ES-I3 (cell line): Measurements from ENCODE around the gene FBXO5.
A peak's percentile ranks its signal among the peaks of the same experiment; 100 is the strongest.
"Not testable (repeated sequence)": the region's sequence is repeated elsewhere in the genome, so short reads cannot be mapped to it uniquely, and the experiment has no call there.

Experiments used
- H3K36me3 ChIP-seq: 2 replicates; pipeline ENCODE4 v1.6.1; 2013; ENCODE audit warnings: mild to moderate bottlenecking, low read length, control low read depth, moderate library complexity; ENCODE audit not compliant: insufficient read depth
- H3K4me1 ChIP-seq: 2 replicates; pipeline ENCODE4 v1.6.1; 2013; ENCODE audit warnings: mild to moderate bottlenecking, control low read depth, low read length; ENCODE audit not compliant: insufficient read depth
- H3K9ac ChIP-seq: 2 replicates; pipeline ENCODE4 v1.6.1; 2013; ENCODE audit warnings: low read depth, mild to moderate bottlenecking, low read length, moderate library complexity
- H3K9me3 ChIP-seq: 2 replicates; pipeline ENCODE4 v1.6.1; 2013; ENCODE audit warnings: mild to moderate bottlenecking, low read length, moderate library complexity; ENCODE audit not compliant: control insufficient read depth, insufficient read depth

The FBXO5 gene

DNA sequence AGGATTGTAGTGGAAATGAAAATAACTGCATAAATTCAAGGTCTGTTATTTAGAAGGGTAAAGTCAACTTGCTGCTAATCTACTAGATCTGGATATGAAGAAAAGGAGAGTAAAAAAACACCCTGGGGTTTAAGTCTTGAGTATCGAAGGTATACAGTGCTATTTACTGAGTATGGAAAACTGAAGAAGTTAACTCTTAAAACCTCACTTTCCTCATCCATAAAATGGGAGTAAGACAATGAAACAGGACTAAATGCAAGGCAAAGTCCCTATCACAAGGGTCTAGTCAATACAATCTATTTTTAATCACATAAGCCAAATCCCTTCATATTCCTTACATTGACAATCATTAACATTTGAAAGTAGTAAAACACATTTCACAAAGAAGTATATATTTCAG is 2.2 kb downstream of the FBXO5 start:
- peaks cover 5% of the 10 kb centered on the region for H3K36me3 ChIP-seq
- H3K9ac ChIP-seq = peak overlapping the region; percentile 78; the same call in 1 of the 2 replicates
- peaks cover 24% of the 10 kb centered on the region for H3K4me1 ChIP-seq
- no peaks in the 10 kb centered on the region for H3K9me3 ChIP-seq

DNA sequence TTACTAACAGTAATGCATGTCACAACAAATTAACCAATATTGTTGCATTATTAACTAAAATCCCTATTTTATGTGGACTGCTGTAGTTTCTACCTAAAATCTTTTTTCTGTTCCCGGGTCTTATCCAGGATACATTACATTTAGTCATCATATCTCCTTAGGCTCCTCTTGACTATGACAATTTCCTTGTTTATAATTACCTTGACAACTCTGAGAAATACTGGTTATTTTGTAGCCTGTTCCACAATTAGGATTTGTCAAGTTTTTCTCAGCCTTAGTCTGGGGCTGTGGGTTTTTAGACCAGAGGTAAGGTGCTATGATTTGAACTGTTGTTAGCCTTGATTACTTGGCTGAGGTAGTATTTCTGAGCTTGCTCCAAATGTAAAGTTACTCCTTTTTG is 3.7 kb downstream of the FBXO5 start:
- no peaks in the 10 kb centered on the region for H3K9me3 ChIP-seq
- peaks cover 18% of the 10 kb centered on the region for H3K4me1 ChIP-seq
- H3K9ac ChIP-seq = no peak overlapping the region
- peaks cover 16% of the 10 kb centered on the region for H3K36me3 ChIP-seq

GRCh38 chr6:152978058-152978457 is 4.8 kb downstream of the FBXO5 start:
- Histone ChIP-seq H3K4me1 (peaks cover 18% of the 10 kb centered on the region), H3K36me3 (peaks cover 26% of the 10 kb centered on the region), H3K9me3 (no peaks in the 10 kb centered on the region), H3K9ac (no peak overlapping the region)

DNA sequence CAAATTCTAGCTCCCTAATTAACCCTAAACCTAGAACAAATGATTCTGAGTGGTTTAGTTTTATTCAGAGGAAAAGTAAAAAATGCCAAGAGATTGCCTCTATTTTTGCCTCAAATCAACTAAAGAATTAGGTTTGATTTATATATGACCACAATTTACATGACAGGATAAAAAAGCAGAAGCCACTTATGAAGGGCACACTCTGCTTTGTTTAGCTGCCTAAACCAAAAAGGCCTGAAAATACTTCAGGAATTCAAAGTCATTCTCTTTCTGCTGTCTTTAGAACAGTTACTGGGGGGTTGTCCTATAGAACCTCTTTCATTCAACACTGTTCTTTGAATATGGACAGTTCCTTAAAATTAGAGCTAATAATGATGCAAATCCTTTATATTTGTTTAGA is 5.3 kb downstream of the FBXO5 start:
- peaks cover 31% of the 10 kb centered on the region for H3K36me3 ChIP-seq
- no peaks in the 10 kb centered on the region for H3K9me3 ChIP-seq
- H3K4me1 ChIP-seq = peaks cover 18% of the 10 kb centered on the region
- no peak overlapping the region for H3K9ac ChIP-seq

- H3K9ac ChIP-seq = no peak overlapping the region
- H3K9me3 ChIP-seq = no peaks in the 10 kb centered on the region
- peaks cover 18% of the 10 kb centered on the region for H3K4me1 ChIP-seq
- H3K36me3 ChIP-seq = peaks cover 31% of the 10 kb centered on the region
Observed at GRCh38 chr6:152976749-152977148, 6.1 kb downstream of the FBXO5 start.

DNA sequence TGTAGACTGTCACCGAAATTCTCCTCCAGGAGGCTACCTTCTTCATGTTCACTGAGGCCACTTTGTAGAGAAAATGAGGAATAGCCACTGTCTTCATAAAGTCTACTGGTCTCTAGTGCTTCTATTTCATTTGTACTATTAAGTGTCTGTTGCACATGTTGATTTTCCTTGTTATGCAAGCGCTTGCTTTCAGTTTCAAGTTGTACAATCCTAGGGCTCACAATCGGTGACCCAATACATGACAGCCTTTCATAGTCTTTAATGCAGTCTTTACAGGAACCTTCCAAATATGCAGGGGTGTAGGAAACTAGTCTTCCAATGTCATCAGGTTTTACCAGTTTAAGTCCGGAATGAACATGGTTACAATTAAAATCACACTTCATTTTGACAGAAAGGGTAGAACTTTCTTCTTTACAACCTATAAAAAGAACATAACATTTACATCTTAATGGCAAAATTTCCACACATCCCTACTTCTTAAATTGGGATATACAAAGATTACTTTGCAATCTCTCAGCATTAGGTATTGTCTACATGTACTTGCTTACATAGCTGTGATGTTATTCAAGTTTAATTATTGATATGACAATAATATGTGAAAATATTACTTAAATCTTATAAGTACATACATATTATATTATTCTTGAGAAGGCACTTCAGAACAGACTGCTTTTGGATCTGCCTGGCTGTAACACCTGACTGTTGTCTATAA is 7.5 kb downstream of the FBXO5 start:
- Histone ChIP-seq H3K9ac (no peak overlapping the region), H3K9me3 (no peaks in the 10 kb centered on the region), H3K36me3 (peaks cover 35% of the 10 kb centered on the region), H3K4me1 (peaks cover 18% of the 10 kb centered on the region)

GRCh38 chr6:152973916-152974315 is 8.9 kb downstream of the FBXO5 start:
- Histone ChIP-seq H3K9me3 (no peaks in the 10 kb centered on the region), H3K36me3 (peaks cover 39% of the 10 kb centered on the region), H3K4me1 (peaks cover 15% of the 10 kb centered on the region), H3K9ac (no peak overlapping the region)

DNA sequence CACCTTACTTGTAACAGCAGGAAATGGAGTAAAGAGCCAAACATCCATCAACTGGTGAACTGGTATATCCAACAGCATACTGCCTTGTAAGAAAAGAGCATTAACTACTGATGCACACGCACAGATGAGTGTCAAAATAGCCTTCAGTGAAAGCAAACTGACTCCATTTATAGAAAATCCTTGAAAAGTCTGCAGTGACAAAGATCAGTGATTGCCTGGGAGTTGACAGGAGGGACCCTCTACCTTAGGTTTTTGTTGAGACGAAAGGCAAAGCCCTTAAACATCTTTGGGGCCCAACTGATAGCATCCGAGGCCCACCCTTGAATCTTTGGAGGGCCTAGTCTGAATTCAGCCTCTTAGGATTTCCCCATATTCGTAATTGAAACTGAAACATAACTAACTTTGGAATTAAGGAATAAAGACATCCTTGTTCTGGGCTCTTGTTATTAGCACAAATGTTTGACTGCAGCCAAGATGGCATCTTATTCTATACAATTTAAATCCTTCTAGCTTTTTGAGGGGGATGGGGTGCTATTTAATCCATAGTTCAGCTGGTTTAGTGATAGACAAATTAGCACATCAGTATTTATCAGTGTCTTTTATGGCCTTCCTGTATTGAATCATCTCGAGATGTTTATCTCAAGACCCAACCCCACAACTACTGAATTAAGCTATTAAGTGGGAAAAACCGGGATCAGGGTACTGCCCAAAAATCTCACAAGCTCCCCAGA is 13.0 kb downstream of the FBXO5 start:
- Histone ChIP-seq H3K9me3 (no peaks in the 10 kb centered on the region), H3K36me3 (peaks cover 30% of the 10 kb centered on the region), H3K4me1 (no peaks in the 10 kb centered on the region), H3K9ac (no peak overlapping the region)

DNA sequence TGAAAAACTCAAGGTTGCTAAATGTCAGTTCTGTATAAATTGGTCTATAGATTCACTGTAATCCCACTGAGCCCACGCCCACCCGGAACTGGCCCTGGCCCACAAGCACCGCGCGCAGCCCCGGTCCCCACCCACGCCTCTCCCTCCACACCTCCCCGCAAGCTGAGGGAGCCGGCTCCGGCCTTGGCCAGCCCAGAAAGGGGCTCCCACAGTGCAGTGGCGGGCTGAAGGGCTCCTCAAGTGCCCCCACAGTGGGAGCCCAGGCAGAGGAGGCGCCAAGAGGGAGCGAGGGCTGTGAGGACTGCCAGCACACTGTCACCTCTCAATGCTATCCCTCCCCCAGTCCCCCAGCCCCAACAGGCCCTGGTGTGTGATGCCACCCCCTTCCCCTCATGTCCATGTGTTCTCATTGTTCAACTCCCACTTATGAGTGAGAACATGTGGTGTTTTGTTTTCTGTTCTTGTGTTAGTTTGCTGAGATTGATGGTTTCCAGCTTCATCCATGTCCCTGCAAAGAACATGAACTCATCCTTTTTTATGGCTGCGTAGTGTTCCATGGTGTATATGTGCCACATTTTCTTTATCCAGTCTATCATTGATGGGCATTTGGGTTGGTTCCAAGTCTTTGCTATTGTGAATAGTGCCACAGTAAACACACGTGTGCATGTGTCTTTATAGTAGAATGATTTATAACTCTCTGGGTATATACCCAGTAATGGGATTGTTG is 16.5 kb downstream of the FBXO5 start:
- not testable (repeated sequence) for H3K9ac ChIP-seq, H3K9me3 ChIP-seq, H3K36me3 ChIP-seq, H3K4me1 ChIP-seq

DNA sequence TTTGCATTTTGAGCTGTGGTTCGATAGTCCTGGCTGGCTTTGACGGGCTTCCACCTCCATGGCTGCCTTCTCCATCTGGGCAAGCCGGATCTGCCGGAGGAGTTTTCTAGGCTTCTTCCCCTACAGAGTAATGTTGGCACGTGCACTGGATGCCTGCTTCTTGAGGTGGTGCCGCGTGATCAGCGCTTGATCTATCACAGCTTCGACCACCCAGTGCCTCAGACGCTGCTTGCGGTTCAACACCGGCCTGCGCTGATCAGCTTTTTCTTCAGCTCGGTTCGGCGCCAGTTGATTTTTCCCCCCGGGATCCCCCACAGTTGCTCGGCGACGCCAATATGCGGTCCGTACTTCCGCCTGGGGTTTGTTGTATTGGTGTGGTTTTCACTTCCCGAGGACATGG is 23.5 kb downstream of the FBXO5 start:
- Histone ChIP-seq H3K36me3 (no peaks in the 10 kb centered on the region), H3K9me3 (no peaks in the 10 kb centered on the region), H3K4me1 (no peaks in the 10 kb centered on the region), H3K9ac (no peak overlapping the region)

DNA sequence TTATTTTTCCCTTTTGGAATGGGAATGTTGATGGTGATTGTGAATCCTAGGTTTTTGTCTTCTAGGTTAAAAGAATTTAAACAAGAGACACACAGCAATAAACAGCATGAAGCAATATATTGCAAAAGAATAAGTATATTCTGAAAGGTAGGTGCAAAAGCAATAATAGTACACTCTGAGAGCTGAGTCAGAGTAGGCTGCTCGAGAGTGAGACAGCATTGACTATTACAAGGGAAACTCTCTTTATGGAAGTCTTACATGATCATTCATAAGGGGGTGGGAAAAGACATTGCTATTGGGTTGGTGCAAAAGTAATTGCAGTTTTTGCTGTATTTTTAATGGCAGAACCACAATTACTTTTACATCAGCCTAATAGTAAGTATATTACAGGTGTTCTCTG is 25.0 kb downstream of the FBXO5 start:
- no peaks in the 10 kb centered on the region for H3K36me3 ChIP-seq
- H3K4me1 ChIP-seq = no peaks in the 10 kb centered on the region
- H3K9ac ChIP-seq = no peak overlapping the region
- H3K9me3 ChIP-seq = no peaks in the 10 kb centered on the region

- no peaks in the 10 kb centered on the region; the same call in 1 of the 2 replicates for H3K4me1 ChIP-seq
- H3K9ac ChIP-seq = no peak overlapping the region
- no peaks in the 10 kb centered on the region for H3K9me3 ChIP-seq
- H3K36me3 ChIP-seq = no peaks in the 10 kb centered on the region
Observed at GRCh38 chr6:152954443-152954842, 28.4 kb downstream of the FBXO5 start.

DNA sequence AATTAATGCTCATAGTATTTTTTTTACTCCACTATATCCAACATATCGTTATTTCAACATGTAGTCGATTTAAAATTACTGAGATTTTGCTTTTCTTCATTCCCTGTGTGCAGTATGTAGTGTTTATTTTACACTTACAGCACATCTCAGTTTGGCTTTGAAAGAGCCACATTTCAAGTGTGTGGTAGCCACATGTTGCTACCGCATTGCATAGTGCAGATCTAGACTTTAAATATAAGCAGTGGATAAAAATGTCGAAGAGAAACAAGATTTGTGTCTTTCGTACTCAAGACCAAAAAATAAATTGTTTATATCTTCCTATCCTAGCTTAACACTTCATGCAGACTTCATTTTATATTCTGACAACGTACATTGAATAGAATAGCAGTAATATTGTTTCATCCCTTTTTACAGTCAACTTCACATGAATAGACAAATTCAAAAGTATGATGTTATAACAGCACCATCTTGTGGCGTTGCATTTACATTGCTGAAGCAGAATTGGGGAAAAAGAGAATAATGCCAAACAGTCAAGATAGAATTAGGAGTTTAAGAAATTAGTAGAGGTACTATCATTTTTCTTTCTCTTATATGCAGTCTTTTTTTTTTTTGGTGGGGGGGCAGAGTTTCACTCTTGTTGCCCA is 29.9 kb downstream of the FBXO5 start:
- Histone ChIP-seq H3K36me3 (no peaks in the 10 kb centered on the region), H3K9me3 (no peaks in the 10 kb centered on the region), H3K9ac (no peak overlapping the region), H3K4me1 (no peaks in the 10 kb centered on the region; the same call in 1 of the 2 replicates)

DNA sequence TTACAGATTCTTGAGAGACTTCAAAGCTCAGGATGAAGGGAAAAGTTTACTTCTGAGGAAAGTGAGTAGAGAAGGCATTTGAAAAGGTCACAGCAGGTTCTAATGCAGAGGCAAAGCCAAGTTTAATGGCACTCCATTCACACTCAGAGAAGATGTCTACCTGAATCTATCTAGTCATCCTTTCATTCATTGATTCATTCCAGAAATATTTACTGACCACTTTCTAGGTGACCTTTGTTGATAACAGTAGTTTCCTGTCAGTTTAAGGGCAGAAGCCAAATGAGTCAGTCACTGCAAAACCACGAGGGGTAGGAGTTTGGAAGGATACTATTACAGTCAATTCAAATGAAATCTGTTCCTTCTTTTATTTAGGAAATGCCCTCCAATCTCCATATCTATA is 30.8 kb downstream of the FBXO5 start:
- H3K9ac ChIP-seq = no peak overlapping the region
- no peaks in the 10 kb centered on the region for H3K9me3 ChIP-seq
- H3K4me1 ChIP-seq = peaks cover 3% of the 10 kb centered on the region; the same call in 1 of the 2 replicates
- no peaks in the 10 kb centered on the region for H3K36me3 ChIP-seq
